Neural cell (in vitro differentiated cells): Measurements from ENCODE around the gene NDUFS7.

Experiments used
- EP300 ChIP-seq: fragments of 450-650 bp; conservative IDR thresholded peaks from 2 replicates; pipeline ENCODE4 v1.6.1; 2014; ENCODE audit warnings: antibody characterized with exemption, mild to moderate bottlenecking, moderate library complexity; ENCODE audit not compliant: poor library complexity, severe bottlenecking
- EZH2 ChIP-seq: fragments of 200-600, 300-800 bp; shearing (Covaris generic), sonication (generic); IDR thresholded peaks from 2 replicates; pipeline ENCODE4 v1.6.1; 2014; ENCODE audit warnings: antibody characterized with exemption, low read length, borderline replicate concordance, mild to moderate bottlenecking; ENCODE audit not compliant: insufficient read depth, poor library complexity, severe bottlenecking
- POLR2AphosphoS5 ChIP-seq: IDR thresholded peaks from 2 replicates; pipeline ENCODE4 v1.6.1; 2012
- RAD21 ChIP-seq: fragments of 450-650 bp; conservative IDR thresholded peaks from 2 replicates; pipeline ENCODE4 v1.6.1; 2014; ENCODE audit warnings: antibody characterized with exemption, mild to moderate bottlenecking, moderate library complexity
- SMC3 ChIP-seq: fragments of 450-650 bp; conservative IDR thresholded peaks from 2 replicates; pipeline ENCODE4 v1.6.1; 2014; ENCODE audit warnings: antibody characterized with exemption, mild to moderate bottlenecking, moderate library complexity; ENCODE audit not compliant: poor library complexity
- TAF1 ChIP-seq: IDR thresholded peaks from 2 replicates; pipeline ENCODE4 v1.6.1; 2012; ENCODE audit warnings: low read depth
- TF ChIP-seq, protein P1 (sequence below): fragments of 450-650 bp; IDR thresholded peaks from 2 replicates; pipeline ENCODE4 v1.5.1; 2014; ENCODE audit warnings: antibody characterized with exemption, mild to moderate bottlenecking, moderate library complexity; ENCODE audit not compliant: poor library complexity, severe bottlenecking
- TF ChIP-seq, protein P2 (sequence below): IDR thresholded peaks from 2 replicates; pipeline ENCODE4 v1.6.1; 2012; ENCODE audit warnings: borderline replicate concordance

DNA sequence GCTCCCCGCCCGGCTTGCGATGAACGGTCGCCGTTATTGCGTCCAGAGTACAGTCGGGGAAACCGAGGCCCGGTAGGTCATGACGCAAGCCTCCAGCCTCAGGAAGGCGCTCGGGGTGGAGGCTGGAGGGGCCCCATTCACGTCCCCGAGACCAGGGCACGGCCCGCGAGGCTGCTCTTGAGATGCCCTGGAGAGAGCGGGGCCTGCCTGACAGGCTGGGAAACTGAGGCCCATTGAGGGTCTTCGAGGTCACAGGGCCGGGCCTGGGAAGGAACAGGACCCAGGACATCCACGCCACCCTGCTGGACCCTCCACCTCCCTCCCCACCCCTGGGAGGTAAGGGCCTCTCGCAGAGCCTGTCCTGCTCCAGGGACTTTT is 367 bp downstream of the NDUFS7 start:
- TF ChIP-seq, protein P1, sequence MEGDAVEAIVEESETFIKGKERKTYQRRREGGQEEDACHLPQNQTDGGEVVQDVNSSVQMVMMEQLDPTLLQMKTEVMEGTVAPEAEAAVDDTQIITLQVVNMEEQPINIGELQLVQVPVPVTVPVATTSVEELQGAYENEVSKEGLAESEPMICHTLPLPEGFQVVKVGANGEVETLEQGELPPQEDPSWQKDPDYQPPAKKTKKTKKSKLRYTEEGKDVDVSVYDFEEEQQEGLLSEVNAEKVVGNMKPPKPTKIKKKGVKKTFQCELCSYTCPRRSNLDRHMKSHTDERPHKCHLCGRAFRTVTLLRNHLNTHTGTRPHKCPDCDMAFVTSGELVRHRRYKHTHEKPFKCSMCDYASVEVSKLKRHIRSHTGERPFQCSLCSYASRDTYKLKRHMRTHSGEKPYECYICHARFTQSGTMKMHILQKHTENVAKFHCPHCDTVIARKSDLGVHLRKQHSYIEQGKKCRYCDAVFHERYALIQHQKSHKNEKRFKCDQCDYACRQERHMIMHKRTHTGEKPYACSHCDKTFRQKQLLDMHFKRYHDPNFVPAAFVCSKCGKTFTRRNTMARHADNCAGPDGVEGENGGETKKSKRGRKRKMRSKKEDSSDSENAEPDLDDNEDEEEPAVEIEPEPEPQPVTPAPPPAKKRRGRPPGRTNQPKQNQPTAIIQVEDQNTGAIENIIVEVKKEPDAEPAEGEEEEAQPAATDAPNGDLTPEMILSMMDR, result no peak
- no peak for TF ChIP-seq EP300
- TF ChIP-seq, protein P2, sequence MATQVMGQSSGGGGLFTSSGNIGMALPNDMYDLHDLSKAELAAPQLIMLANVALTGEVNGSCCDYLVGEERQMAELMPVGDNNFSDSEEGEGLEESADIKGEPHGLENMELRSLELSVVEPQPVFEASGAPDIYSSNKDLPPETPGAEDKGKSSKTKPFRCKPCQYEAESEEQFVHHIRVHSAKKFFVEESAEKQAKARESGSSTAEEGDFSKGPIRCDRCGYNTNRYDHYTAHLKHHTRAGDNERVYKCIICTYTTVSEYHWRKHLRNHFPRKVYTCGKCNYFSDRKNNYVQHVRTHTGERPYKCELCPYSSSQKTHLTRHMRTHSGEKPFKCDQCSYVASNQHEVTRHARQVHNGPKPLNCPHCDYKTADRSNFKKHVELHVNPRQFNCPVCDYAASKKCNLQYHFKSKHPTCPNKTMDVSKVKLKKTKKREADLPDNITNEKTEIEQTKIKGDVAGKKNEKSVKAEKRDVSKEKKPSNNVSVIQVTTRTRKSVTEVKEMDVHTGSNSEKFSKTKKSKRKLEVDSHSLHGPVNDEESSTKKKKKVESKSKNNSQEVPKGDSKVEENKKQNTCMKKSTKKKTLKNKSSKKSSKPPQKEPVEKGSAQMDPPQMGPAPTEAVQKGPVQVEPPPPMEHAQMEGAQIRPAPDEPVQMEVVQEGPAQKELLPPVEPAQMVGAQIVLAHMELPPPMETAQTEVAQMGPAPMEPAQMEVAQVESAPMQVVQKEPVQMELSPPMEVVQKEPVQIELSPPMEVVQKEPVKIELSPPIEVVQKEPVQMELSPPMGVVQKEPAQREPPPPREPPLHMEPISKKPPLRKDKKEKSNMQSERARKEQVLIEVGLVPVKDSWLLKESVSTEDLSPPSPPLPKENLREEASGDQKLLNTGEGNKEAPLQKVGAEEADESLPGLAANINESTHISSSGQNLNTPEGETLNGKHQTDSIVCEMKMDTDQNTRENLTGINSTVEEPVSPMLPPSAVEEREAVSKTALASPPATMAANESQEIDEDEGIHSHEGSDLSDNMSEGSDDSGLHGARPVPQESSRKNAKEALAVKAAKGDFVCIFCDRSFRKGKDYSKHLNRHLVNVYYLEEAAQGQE, result no peak
- no peak for TF ChIP-seq POLR2AphosphoS5
- no peak for TF ChIP-seq RAD21
- no peak for TF ChIP-seq EZH2
- no peak for TF ChIP-seq TAF1
- no peak for TF ChIP-seq SMC3
